NCI-H1930 (cell line): Measurements from ENCODE around the gene TAAR8.
"Not testable (repeated sequence)": the region's sequence is repeated elsewhere in the genome, so short reads cannot be mapped to it uniquely, and the experiment has no call there.

Source experiments
- DNase-seq, 2 experiments: peaks; one replicate each; lab custom pipeline; 2025; lab: John Stamatoyannopoulos, UW

Gene TAAR8, protein sequence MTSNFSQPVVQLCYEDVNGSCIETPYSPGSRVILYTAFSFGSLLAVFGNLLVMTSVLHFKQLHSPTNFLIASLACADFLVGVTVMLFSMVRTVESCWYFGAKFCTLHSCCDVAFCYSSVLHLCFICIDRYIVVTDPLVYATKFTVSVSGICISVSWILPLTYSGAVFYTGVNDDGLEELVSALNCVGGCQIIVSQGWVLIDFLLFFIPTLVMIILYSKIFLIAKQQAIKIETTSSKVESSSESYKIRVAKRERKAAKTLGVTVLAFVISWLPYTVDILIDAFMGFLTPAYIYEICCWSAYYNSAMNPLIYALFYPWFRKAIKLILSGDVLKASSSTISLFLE

DNA sequence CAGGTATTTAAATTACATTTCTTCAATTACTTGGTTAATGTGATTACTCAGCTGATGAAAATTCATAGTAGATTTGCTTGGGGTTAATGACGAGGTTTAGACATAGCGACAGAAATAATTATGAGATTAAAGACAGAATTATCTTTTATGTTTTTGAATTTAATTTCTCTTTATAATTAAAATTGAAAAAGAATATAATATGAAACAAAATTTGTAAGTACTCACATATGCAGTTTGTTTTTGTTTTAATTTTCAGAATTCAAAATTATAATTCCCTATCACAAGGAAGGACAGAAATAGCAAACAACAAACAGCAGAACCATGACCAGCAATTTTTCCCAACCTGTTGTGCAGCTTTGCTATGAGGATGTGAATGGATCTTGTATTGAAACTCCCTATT is at the start of gene TAAR8:
TAAR8 (plus strand) TSS at position 301 of the 400 bp plus-strand sequence; CDS start at position 322, 21 bp downstream.
- no peak for DNase-seq

DNA sequence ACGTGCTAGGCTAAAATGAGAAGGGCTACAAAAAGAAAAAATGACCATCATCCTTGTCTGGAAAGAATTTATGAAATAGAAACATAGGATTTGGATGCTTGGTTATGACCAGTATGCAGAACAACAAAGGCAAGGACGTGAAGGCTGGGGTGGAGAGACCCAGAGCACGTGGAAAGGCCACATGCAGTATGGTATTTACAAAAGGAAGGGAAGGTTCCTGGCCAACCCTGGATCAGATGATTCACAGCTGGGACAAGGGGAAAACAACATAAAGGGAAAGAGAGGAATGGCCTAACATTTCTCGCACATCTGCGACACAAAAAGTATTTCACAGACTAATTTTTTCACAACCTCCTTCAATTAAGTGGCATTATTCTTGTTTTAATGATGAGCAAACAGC is 47.7 kb upstream of the TAAR8 start:
- no peak for DNase-seq

DNA sequence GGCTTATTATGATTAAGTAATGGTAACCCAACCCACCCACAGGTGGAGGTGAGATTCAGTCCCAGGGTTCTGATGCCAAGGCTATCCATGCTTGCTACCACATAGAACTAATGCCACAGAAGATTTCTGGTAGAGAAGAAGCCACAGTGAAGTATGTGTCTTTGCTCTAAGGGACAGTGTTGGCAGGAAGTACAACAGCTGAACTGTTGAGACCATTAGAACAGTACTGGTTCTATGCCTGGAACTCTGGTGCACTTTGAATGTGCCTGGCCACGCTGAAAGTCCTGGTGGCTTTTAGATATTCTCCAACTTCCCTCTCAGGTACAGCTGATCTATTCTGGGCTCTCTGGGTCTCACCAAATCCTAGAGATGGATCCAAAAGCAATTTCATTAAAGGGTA is 47.3 kb upstream of the TAAR8 start:
- no peak for DNase-seq

DNA sequence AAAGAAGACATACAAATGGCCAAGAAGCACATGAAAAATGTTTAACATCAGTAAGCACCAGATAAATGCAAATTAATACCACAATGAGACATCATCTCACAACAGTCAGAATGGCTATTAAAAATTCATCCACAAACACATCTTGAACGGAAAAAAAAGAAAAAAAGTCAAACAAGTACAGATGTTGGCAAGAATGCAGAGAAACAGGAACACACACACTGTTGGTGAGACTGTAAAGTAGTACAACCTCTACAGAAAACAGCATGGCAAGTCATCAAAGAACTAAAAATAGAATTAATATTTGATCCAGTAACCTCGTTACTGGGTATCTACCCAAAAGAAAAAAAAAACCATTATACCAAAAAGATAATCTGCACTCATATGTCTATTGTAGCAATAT is 46.0 kb upstream of the TAAR8 start:
- no peak for DNase-seq

DNA sequence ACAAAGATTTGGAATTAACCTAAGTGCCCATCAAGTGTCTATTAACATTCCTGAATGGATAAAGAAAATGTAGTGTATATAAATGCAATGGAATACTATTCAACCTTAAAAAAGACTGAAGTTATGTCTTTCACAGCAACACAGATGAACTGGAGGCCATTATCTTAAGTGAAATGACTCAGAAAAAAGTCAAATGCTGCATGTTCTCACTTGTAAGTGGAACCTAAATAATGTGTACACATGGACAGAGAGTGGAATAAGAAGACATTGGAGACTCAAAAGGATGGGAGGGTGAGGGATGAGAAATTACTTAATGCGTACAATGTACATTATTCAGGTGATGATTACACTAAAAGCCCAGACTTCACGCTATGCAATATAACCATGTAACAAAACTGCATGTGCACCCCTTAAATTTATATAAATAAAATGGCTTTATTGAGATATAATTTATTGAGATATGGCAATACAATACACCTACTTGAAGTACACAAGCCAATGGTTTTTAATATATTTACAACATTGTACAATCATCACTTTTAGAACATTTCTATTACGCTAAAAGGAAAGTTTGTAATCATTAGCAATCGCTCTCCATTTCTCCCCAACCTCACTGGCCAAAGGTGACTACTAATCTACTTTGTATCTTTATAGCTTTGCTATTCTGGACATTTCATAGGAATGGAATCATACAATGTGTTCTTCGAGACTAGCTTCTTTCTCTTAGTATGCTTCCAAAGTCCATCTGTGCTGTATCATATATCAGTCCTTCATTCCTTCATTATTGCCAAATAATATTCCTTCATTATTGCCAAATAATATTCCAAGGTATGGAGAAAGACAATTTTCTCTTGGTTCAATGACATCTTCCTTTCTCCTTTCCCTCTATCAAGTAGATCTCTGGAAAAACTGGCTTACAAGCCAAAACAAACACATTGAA is 45.3 kb upstream of the TAAR8 start:
- no peak for DNase-seq

DNA sequence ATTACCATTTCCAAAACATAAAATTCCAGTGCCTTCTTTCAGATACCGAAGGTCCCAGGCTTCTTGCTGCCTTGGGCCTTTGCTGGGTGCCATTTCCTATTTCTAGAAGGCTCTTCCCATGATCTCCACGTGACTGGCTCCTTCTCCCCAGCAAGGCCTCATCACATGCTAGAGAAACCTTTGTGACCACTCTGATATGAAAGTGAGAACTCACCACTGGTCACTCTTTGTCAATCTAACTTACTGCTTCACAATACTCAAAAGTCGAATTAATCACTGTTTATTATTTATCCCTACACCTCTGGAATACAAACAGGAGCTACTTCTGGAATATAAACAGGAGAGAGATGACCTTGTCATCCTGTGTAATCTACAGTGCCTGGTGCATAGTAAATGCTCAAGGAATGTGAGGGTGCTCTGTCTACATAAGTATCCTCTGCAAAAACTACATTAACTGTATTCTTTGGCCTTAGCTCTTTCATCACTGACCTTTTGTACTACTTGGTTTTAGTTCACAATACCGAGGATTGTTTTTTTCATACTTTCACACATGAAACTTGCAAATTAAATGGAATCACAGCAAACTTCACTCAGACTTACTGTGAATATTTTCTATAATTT is 41.2 kb upstream of the TAAR8 start:
- DNase-seq = no peak

DNA sequence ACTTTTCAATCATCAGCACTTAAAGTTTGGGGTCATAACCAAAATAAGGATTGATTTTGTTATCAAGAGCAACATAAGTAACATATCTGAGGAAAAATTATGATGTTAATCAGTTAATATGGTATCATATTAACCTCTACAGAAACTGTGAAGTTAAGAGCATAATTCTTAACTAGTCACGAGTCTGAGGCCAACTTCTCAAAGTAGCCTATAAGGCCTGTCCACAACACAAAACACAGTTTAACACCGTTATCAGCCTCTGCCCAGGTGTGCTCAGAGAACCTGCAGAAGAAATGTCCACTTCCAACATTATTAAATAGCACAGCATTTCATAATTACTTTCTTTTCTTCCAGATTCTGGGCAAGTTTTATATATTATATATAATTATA is 40.6 kb upstream of the TAAR8 start:
- DNase-seq = no peak

DNA sequence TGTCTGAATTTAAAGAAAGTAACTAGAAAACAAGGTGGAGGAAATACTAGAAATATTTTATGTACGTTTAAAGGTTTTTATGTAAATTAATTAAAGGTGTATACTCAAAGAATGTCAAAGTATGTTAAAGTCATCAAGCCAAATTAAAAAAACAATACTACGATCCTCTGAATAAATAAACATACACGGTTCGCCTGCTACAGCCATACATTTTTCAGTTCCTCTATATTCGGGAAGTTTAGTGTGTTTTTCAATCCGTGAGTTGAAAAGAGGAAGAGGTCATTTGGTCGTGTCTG is 40.2 kb upstream of the TAAR8 start:
- no peak for DNase-seq

DNA sequence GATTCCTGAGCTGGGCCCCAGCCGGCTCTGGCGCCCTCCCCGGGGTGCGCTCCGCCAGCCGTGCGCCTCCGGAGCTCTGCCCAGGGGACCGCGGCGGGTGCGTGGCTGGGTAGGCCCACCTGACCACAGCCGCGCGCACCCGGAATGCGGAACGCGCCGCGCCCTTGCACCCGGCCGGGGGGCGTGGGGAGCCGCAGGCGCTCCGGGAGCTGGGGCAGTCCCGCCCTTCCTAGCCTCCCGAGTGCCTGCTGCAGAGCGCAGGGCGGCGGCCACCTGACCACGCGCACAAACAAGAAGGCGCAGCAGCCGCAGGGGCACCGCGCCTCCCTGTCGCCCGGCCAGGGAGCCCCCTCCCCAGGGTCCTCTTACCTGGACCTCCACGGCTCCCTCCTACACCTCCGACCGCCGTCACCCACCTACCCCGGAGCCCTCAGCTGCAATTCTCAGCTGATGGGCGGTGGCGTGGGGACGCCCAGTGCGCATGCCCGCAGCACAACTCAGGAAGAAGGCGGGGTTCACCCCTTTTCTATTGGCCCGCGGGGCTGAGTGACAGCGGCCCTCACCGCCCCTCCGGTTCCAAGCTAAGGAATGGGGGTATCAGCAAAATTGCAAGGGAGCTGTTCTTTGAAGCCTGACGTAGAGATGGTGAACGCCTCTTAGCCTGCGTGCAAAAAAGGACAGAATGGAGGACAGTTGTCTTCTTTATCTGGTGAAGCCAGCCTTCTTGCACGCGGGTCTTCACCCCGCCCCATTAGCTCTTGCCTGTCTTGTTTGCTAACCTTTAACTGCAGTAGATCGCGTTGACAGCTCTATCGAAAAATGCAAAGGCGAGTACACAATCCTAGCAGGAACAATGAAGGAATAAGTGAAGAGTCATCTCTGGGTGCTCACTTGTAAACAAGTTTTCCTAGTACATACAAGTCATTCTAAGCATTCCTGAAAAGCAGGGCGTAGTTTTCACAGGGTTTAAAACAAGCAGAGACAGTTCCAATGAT is 39.5 kb upstream of the TAAR8 start, which contains the start of gene STX7:
STX7 (minus strand) TSS at position 479 of the 995 bp plus-strand sequence. CDS start 9,586 bp downstream, outside the sequence.
- DNase-seq = peak; percentile 70 to 77

DNA sequence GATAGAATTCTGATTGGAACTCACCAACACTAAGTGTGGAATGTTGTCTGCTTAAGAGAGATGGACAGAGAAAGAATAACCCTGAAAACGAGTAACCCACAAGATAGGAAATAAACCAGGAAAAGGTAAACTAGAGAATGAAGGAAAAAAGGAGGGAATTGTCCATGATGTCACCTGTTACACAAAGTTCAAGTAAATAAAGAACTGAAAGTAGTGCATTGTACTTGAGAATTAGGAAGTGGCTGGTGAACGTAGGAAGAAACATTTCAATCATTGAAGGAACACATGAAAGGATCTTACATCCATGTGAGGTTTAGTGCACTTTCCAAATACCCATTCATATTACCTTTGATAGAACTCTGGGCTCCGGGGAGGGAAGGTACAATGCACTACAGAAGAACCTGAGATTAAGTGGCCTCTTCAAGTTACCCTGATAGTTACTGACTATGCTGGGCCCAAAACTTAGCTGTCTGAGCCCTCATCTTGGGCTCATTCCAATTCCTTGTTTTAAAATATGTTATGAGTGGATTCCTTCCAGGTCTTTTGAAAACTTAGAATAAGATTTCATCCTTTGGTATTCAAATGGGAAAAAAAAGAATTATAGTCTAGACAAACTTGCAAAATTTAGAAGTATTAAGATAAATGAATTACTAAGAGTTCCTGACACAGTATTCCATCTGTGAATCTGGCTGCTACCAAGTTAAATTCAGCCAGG is 38.5 kb upstream of the TAAR8 start:
- DNase-seq = no peak

DNA sequence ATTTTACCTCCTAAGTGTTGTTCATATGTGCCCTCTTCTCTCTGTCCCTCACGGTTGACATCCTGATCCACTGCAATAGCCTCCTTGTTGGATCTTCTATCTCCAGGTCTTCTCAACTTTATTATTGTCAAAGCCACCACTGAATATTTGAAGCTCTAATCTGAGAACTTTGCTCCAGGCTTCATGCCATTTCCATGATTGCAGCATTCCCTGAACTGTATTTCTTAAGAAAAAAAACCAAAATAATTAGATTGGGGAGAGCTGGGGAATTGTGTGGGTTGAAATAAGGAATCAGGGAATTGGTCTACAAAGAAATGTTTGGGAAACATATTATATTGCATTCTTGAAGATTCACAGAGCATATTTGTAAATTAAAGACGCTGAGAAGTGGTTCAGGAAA is 37.1 kb upstream of the TAAR8 start:
- DNase-seq = no peak

DNA sequence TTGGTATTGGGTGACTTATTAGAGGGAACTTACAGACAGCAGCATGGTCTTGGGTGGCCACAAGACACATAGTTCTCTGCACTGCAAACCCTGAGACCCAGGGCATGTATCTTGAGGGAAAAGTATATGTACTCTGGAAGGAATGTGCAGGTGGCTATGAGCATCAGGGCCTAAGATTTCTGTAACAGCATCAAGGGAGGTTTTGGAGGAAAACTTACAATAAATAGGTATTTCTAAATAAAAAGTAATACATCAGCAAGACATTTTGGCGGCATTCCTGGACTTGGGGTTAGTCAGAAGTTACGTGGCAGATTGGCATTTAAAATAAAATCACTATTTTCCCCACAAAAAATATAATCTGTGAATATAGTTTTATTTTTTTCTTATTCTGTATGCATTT is 31.5 kb upstream of the TAAR8 start:
- no peak for DNase-seq

DNA sequence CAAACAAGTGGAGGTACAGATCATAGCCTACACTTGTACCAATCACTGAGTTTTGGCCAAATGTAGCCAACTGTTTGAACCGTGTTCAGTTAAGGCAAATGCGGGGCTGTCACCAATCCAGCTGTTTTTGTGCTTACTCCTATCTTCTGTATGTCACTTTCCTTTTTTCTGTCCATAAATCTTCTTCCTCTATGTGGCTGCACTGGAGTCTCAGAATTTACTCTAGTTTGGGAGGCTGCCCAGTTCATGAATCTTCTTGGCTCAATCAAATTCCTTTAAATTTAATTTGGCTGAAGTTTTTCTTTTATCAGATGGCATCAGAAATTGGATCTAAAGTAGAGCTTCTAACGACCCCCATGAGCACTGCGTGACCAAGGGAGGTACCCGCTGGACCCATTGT is 27.8 kb upstream of the TAAR8 start:
- DNase-seq = no peak

DNA sequence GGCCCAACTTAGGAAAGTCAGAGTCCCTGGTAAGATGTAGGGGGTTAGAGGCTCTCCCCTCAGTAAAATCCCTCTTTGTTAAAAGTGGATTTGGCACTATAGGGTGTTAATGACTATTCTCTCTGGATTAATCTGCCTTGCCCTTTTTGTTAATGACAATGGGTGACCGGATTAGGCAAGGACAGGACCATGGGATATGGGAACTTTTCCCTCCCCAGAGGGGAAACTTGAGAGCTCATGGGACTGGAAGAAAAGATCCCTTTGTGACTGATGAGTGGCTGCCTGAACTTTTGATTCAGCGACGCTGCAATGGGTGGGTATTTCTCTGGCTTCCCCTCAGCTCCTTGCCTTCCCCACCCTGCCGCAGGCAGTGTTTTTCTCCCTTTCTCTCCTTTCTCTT is 26.6 kb upstream of the TAAR8 start:
- no peak for DNase-seq

DNA sequence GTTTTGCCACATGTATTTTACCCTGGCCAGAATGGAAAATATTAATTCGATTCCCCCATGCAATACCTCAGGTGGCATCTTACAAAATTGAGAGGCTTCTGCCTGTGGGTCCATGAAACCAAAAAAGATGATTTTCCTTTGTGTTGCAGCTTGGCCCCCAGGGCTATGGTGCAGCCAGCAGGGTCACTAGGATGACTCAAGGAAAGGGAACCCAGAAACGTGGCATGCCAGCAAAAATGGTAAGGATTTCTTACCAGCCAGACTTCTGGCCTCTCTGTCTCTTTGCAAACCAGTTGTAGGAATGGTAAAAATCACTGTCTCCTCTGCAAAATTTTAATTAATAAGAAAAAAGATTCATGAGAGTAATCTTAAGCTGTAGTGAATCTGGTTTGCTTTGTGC is 26.0 kb upstream of the TAAR8 start:
- DNase-seq = no peak

DNA sequence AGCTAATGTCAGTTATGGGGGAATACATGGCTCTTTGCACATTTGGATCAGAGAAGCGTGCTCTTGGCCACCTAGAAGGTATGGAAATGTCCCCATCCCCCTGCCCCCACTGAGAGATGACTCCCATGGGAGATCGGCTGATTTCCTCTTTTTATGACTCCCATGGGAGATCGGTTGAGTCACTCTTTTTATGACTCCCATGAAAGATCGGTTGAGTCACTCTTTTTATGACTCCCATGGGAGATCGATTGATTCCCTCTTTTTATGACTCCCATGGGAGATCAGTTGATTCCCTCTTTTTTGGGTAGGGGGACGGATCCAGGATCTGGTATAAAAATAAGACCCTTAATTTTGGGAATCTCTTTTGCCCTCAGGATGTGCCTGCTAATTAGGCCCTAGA is 24.7 kb upstream of the TAAR8 start:
- peak in 1 of 2 experiments; percentile 17 for DNase-seq

DNA sequence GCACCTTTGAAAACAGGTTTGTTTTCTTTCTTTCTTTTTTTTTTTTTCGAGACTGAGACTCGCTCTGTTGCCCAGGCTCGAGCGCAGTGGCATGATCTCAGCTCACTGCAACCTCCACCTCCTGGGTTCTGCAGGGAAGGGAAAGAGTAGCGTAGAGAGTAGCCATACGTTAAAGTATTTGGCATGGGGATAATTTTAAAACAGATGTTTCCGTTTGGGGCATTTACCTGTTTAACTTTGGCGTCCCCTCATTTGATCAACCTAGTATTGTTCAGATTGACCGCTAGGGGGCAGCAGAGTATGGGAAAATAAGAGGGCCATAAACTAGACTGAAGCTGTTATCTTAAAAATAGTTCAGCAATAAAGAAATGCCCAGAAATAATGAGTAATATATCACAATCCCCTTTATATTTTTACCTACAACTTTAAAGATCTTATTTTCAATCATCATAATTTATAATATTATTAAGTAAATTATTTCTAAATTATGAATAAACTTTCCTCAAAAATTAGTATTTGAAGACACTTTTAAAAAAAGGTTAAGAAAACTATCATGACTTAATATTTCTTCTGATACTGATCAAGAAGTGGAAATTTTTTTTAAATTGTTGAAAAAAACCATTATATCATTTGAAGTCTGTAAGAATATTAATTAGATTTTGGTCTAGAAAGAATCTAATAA is 22.0 kb upstream of the TAAR8 start:
- DNase-seq = peak in 1 of 2 experiments; percentile 36

DNA sequence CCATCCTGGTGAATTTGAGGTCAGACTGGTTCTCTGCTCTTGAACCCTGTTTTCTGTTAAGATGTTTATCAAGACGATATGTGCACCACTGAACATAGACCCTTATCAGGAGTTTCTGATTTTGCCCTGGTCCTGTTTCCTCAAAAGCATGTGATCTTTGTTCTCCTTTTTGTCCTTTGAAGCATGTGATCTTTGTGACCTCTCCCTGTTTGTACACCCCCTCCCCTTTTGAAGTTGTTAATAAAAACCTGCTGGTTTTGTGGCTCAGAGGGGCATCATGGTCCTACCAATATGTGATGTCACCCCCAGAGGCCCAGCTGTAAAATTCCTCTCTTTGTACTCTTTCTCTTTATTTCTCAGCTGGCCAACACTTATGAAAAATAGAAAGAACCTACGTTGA is 17.9 kb upstream of the TAAR8 start:
- not testable (repeated sequence) for DNase-seq

DNA sequence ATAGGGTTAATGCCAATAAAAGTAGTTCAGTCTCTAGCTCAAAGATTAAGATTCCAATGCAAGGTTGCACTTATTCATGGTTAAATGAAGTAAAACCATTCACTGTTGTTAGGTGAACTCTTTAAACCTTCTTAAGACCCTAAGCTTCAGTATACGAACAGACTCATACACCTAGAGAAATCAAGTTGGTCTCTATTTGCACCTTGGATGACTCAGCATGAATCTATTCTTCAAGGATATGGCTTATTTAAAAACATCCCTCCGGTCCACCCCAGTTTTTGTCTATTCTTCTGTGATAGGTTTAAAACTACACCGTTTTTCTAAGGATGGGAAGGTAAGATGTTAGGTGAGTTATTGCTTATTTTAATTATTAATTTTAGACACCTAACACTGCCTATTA is 15.3 kb upstream of the TAAR8 start:
- DNase-seq = no peak

DNA sequence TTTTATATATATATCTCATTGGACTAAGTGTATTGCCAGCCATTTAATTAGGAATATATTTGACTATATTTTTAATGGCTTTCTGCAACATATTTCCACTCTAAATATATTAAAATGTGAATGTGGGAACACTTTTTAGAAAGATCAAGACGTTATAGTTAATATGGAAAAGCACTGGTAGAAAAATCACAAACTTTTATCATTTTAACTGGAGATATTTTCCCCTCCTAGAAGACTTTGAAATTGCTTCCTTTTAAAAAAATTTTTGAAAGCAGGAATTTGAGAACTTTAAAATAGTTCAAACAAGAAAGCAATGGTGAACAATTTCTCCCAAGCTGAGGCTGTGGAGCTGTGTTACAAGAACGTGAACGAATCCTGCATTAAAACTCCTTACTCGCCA is 14.5 kb upstream of the TAAR8 start, which contains the start of gene TAAR9:
TAAR9 (plus strand) TSS at position 301 of the 400 bp plus-strand sequence; CDS start at position 314, 13 bp downstream.
- no peak for DNase-seq
